Heart right ventricle (tissue), 16 donors: Measurements from ENCODE around the gene PARP3. TPM values are rescaled to one million over a fixed set of nuclear protein-coding genes. Genes with fewer than 3 reads are reported as not detected.

ENCODE experiments used
- ATAC-seq, 8 donors: fragments of 200-7000 bp; cut with Tn5 transposase; one replicate each; pipeline ENCODE4 v1.9.1; 2020; ENCODE audit warnings: mild to moderate bottlenecking in 8 of 8, moderate library complexity in 8 of 8, moderate number of reproducible peaks in 1 of 8
- DNase-seq, 2 donors: peaks; one replicate each; pipeline ENCODE4 v3.0.0-alpha.2; 2020
- H3K27ac ChIP-seq, 10 donors: fragments of 200-600 bp; sonication (generic) in 2 of 10; one replicate each; pipeline versions ENCODE4 v1.5.0 to v1.8.0; 2020 to 2022; ENCODE audit warnings: mild to moderate bottlenecking in 3 of 10
- H3K27me3 ChIP-seq, 7 donors: fragments of 200-600 bp; one replicate each; pipeline ENCODE4 v1.8.0; 2021 to 2022; ENCODE audit warnings: mild to moderate bottlenecking in 2 of 7
- H3K36me3 ChIP-seq, 9 donors: fragments of 200-600 bp; sonication (generic) in 1 of 9; one replicate each; pipeline versions ENCODE4 v1.5.0 to v1.8.0; 2020 to 2022; ENCODE audit warnings: mild to moderate bottlenecking in 2 of 9
- H3K4me1 ChIP-seq, 9 donors: fragments of 200-600 bp; sonication (generic) in 1 of 9; one replicate each; pipeline versions ENCODE4 v1.5.0 to v1.8.0; 2020 to 2022; ENCODE audit warnings: mild to moderate bottlenecking in 4 of 9
- H3K4me3 ChIP-seq, 10 donors: fragments of 200-600 bp; sonication (generic) in 2 of 10; one replicate each; pipeline versions ENCODE4 v1.5.0 to v1.8.0; 2020 to 2022; ENCODE audit warnings: mild to moderate bottlenecking in 7 of 10, moderate library complexity in 2 of 10
- H3K9me3 ChIP-seq, 11 donors: fragments of 200-600 bp in 10 of 11; sonication (generic) in 2 of 11; one replicate each; pipeline versions ENCODE4 v1.5.0 to v1.8.0; 2013 to 2022; ENCODE audit warnings: mild to moderate bottlenecking in 2 of 11, control low read depth in 1 of 11, moderate library complexity in 1 of 11
- CTCF ChIP-seq, 9 donors: fragments of 200-600 bp; sonication (generic) in 2 of 9; IDR thresholded peaks; one replicate each; pipeline versions ENCODE4 v1.5.0 to v1.8.0; 2021 to 2022; ENCODE audit warnings: antibody characterized with exemption in 9 of 9, mild to moderate bottlenecking in 5 of 9, moderate library complexity in 1 of 9
- WGBS, 2 donors: extraction: QIAGEN DNeasy Blood & Tissue Kit; methylation state at CpG; one replicate each; pipeline ENCODE4 v1.1.7; 2013; ENCODE audit warnings: inconsistent platforms in 1 of 2; 5-methylcytosine and 5-hydroxymethylcytosine counted together
- intact Hi-C, 10 donors: fragments of 100-400 bp; cut with DNase I; formaldehyde crosslinking; loops; one replicate each; pipeline versions ENCODE4 v1.11.1 to v1.14.2; 2022
- polyA plus RNA-seq, 2 donors: library from polyadenylated mRNA; stranded (reverse); fragments of 200-250 nt; gene quantifications; one replicate each; pipeline ENCODE4 v1.2.3, GENCODE V29; 2013
- total RNA-seq, 10 donors: library from RNA; stranded (reverse); fragmentation: NEBNext Ultra II Directional in 3 of 10; extraction: Animal tissue kit (Norgen Biotek cat#: 25700) in 3 of 10; gene quantifications; one replicate each; pipeline versions ENCODE4 v1.2.1 to v1.2.4, GENCODE V29; 2021 to 2023
- donor health status: Arrhythmogenic right ventricular cardiomyopathy.
- donor health status: ischemic (EF 13 %, LVEDD 7.1; RV severe dilation, severe dysfunction).
- donor health status: healthy with polysubstance abuse.
- donor health status: DM: no; HTN: yes; CAD: no.
- donor health status: DM: no; HTN: no; CAD: no.
- donor health status: ischemic (EF 25% LVEDD 6.9; RV normal size, moderate dysfunction).
- donor health status: ischemic (EF 25% LVEDD 5.7; RV mildly dilated, moderate dysfunction).
- donor health status: healthy.
- donor health status: DM: yes; HTN: yes; CAD: no.
- donor health status: Ischemic cardiomyopathy.
- donor health status: ischemic (EF 35%, LVEDD 5.7; RV mildly dilated, moderate dysfunction).
- donor health status: nonischemic (EF 11% LVEDD 7.7; RV severe dilation, severe dysfunction).
- donor health status: DM: yes; HTN: yes; CAD: no.
- donor health status: PGD.
- donor health status: ischemic (EF 29% LVEDD 5.4; RV normal size, mild dysfunction).
- donor health status: nonischemic (EF 23%, LVEDD 6.1; RV moderate dilation, normal function).

Gene PARP3
- total and polyA plus RNA-seq, 12 donors = 7.0 to 34.5 (median 16.6) TPM

- 66 to 78% methylated on average over 4 of the region's 4 CpGs for WGBS, 2 donors
- Histone ChIP-seq H3K4me1 (no peaks in the 10 kb centered on the region), H3K9me3 (peaks cover 0 to 11% (median 0%) of the 10 kb centered on the region in 11 donors), H3K36me3 (no peaks in the 10 kb centered on the region), H3K27ac (no peak overlapping the region), H3K4me3 (no peak overlapping the region), H3K27me3 (no peaks in the 10 kb centered on the region)
- DNase-seq (no peak), ATAC-seq (no peak)
- no peak for TF ChIP-seq CTCF (IDR thresholded peaks at IDR 0.05)
- intact Hi-C loops = no loop called here
These were observed 34.1 kb upstream of the PARP3 start for GRCh38 chr3:51908026-51908425.

- no peak overlapping the region for H3K4me3 ChIP-seq
- ATAC-seq (no peak), DNase-seq (no peak)
- no peaks in the 10 kb centered on the region for H3K27me3 ChIP-seq
- no peaks in the 10 kb centered on the region for H3K36me3 ChIP-seq
- TF ChIP-seq CTCF (IDR thresholded peaks at IDR 0.05) = no peak
- no peak overlapping the region for H3K27ac ChIP-seq
- no peaks in the 10 kb centered on the region for H3K9me3 ChIP-seq
- no peaks in the 10 kb centered on the region for H3K4me1 ChIP-seq
- 53 to 55% methylated on average over 5 of the region's 5 CpGs for WGBS, 2 donors
- intact Hi-C loops = no loop called here
These were observed 25.7 kb upstream of the PARP3 start for GRCh38 chr3:51916418-51916817.

GRCh38 chr3:51921081-51921578 lies 21.0 kb upstream of the PARP3 start:
- no peak for DNase-seq
- Histone ChIP-seq H3K27me3 (no peaks in the 10 kb centered on the region), H3K4me3 (no peak overlapping the region), H3K9me3 (no peaks in the 10 kb centered on the region), H3K36me3 (no peaks in the 10 kb centered on the region), H3K27ac (no peak overlapping the region), H3K4me1 (no peaks in the 10 kb centered on the region)
- intact Hi-C loops = no loop called here
- no peak for ATAC-seq
- no peak for TF ChIP-seq CTCF (IDR thresholded peaks at IDR 0.05)
- WGBS, 2 donors = 77 to 82% methylated on average over 11 of the region's 11 CpGs

GRCh38 chr3:51927061-51927977 lies 14.8 kb upstream of the PARP3 start:
- H3K4me3 ChIP-seq = no peak overlapping the region
- no peaks in the 10 kb centered on the region for H3K27me3 ChIP-seq
- 89 to 91% methylated on average over 5 of the region's 5 CpGs for WGBS, 2 donors
- no peaks in the 10 kb centered on the region for H3K9me3 ChIP-seq
- H3K4me1 ChIP-seq = no peaks in the 10 kb centered on the region
- ATAC-seq (no peak), DNase-seq (no peak)
- H3K36me3 ChIP-seq = peaks cover 0 to 7% (median 0%) of the 10 kb centered on the region in 9 donors
- intact Hi-C loops = no loop called here
- H3K27ac ChIP-seq = no peak overlapping the region
- no peak for TF ChIP-seq CTCF (IDR thresholded peaks at IDR 0.05)
